ENCODE data around the gene MAB21L2. TPM values are rescaled to one million over a fixed set of nuclear protein-coding genes. Genes with fewer than 3 reads are reported as not detected.
A peak's percentile ranks its signal among the peaks of the same experiment; 100 is the strongest.

MAB21L2 gene
- total RNA-seq, 1 experiment from 2014 or later: not detected

DNA sequence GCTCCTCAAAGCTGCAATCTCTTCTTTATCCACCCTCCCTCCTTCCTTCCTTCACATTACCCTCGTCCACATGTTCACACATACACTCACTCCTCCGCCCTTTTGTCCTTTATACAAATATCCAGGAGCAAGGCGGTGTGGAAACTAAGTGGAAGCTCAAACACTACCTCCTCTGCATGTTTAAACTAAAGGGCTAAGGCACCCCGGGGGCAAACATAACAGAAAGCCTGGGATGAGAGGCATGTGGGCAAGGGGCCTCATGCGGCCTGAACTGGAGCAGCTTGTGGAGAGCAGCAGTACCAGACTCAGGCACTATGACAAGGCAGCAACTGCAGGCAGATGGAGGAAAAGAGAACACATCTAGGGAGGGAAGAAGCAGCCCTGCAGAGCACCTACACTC lies 9.5 kb downstream of the MAB21L2 start:
- peaks cover under 1% of the 10 kb centered on the region; the same call in 1 of the 2 replicates for H3K27me3 Mint-ChIP-seq (ENCODE audit: low read depth)
- peak; percentile 57 for DNase-seq (ENCODE audit: low spot score)

DNA sequence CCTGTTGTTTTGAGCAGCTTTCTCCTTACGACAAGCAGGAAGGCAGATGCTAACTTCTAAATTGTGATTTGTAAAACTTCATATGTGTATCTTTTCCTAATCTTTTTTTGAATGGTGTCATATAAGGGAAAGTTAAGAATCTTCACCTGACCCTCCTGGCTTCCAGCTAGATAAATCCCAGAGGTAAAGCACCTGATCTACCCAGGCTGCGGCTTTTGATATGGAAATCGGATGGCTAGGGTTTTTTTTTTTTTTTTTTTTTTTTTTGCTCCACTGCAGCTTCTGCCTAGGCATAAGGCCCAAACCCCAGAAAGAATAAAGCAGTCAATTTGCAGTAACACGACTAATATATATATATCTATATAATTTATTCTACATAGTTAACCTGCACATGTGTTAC lies 10.0 kb downstream of the MAB21L2 start:
- H3K27ac Mint-ChIP-seq: no peak overlapping the region
- ChIA-PET POLR2A (interaction anchor here (0.6 kb wide), 1 partner anchor 10 kb away, joined by 3 read pairs; no protein-coding TSS in a partner anchor), CTCF (interaction anchor here (0.6 to 1.4 kb wide), 5 partner anchors 10 to 501 kb away, joined by 3 to 5 read pairs (median 3); no protein-coding TSS in a partner anchor)
- ATAC-seq: peak; percentile 56
- peaks cover 19% of the 10 kb centered on the region for H3K4me1 Mint-ChIP-seq
- H3K9me3 Mint-ChIP-seq: no peaks in the 10 kb centered on the region
- H3K36me3 Mint-ChIP-seq: no peaks in the 10 kb centered on the region
- H3K4me3 Mint-ChIP-seq: peak overlapping the region; percentile 57
- H3K27me3 Mint-ChIP-seq (ENCODE audit: low read depth): no peaks in the 10 kb centered on the region
- no peak for DNase-seq (ENCODE audit: low spot score)
- TF ChIP-seq ZBTB43 (CRISPR knock-in tag; IDR thresholded peaks at IDR 0.05): no peak
- TF ChIP-seq CTCF (IDR thresholded peaks at IDR 0.05): no peak
- TF ChIP-seq ELF4 (CRISPR knock-in tag; IDR thresholded peaks at IDR 0.05; ENCODE audit: low read depth): no peak
- no peak for TF ChIP-seq ZBTB21 (CRISPR knock-in tag; IDR thresholded peaks at IDR 0.05; ENCODE audit: borderline replicate concordance)
- no peak for TF ChIP-seq MXD4 (CRISPR knock-in tag; IDR thresholded peaks at IDR 0.05; ENCODE audit: borderline replicate concordance)
- no peak for TF ChIP-seq NR2C2 (CRISPR knock-in tag; IDR thresholded peaks at IDR 0.05)
- TF ChIP-seq FOXK1 (CRISPR knock-in tag; IDR thresholded peaks at IDR 0.05): no peak
- no peak for TF ChIP-seq SMAD4 (CRISPR knock-in tag; IDR thresholded peaks at IDR 0.05)
- TF ChIP-seq PREB (CRISPR knock-in tag; IDR thresholded peaks at IDR 0.05; ENCODE audit: borderline replicate concordance): no peak
- no peak for TF ChIP-seq STAT6 (CRISPR knock-in tag; conservative IDR thresholded peaks at IDR 0.05; ENCODE audit: low read depth)
- TF ChIP-seq NFATC4 (CRISPR knock-in tag; IDR thresholded peaks at IDR 0.05): no peak
- no peak for TF ChIP-seq FOXP4 (CRISPR knock-in tag; IDR thresholded peaks at IDR 0.05)
- TF ChIP-seq ZNF232 (CRISPR knock-in tag; IDR thresholded peaks at IDR 0.05): no peak
- no peak for TF ChIP-seq NFE2L1 (CRISPR knock-in tag; IDR thresholded peaks at IDR 0.05)
- TF ChIP-seq, protein P1, sequence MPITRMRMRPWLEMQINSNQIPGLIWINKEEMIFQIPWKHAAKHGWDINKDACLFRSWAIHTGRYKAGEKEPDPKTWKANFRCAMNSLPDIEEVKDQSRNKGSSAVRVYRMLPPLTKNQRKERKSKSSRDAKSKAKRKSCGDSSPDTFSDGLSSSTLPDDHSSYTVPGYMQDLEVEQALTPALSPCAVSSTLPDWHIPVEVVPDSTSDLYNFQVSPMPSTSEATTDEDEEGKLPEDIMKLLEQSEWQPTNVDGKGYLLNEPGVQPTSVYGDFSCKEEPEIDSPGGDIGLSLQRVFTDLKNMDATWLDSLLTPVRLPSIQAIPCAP (CRISPR knock-in tag; IDR thresholded peaks at IDR 0.05): no peak
- TF ChIP-seq ATF3 (CRISPR knock-in tag; conservative IDR thresholded peaks at IDR 0.05): no peak

More for the DNA sequence above, 9.5 kb downstream of the MAB21L2 start:
- peak; percentile 98 for ATAC-seq
- H3K9me3 Mint-ChIP-seq: no peaks in the 10 kb centered on the region
- H3K36me3 Mint-ChIP-seq: no peaks in the 10 kb centered on the region
- TF ChIP-seq KAT7 (CRISPR knock-in tag; IDR thresholded peaks at IDR 0.05; ENCODE audit: borderline replicate concordance) (no peak), RORB (CRISPR knock-in tag; IDR thresholded peaks at IDR 0.05) (no peak), TEAD1 (CRISPR knock-in tag; IDR thresholded peaks at IDR 0.05) (no peak), ZNF219 (CRISPR knock-in tag; IDR thresholded peaks at IDR 0.05; ENCODE audit: borderline replicate concordance) (no peak), E2F4 (CRISPR knock-in tag; IDR thresholded peaks at IDR 0.05; ENCODE audit: borderline replicate concordance, low read depth) (no peak), JAZF1 (CRISPR knock-in tag; IDR thresholded peaks at IDR 0.05) (no peak)
- POLR2A ChIA-PET: no interaction called here
- peak overlapping the region; percentile 95 for H3K27ac Mint-ChIP-seq
- H3K4me3 Mint-ChIP-seq: peak overlapping the region; percentile 57
- H3K4me1 Mint-ChIP-seq: peaks cover 21% of the 10 kb centered on the region
- CTCF ChIA-PET: interaction anchor here (0.6 to 1.4 kb wide), 4 partner anchors 10 to 296 kb away, joined by 3 to 5 read pairs (median 4); no protein-coding TSS in a partner anchor
